Esophagus mucosa (tissue), 1 donor: ENCODE measurements around the gene RAF1. TPM values are rescaled to one million over a fixed set of nuclear protein-coding genes. Genes with fewer than 3 reads are reported as not detected.
"Not testable (repeated sequence)": the region's sequence is repeated elsewhere in the genome, so short reads cannot be mapped to it uniquely, and the experiment has no call there.

ENCODE experiments used
- ATAC-seq: fragments of 200-7000 bp; cut with Tn5 transposase; one replicate; pipeline ENCODE4 v1.9.1; 2020
- total RNA-seq: library from RNA; stranded (reverse); gene quantifications from one replicate; pipeline ENCODE4 v1.2.4, GENCODE V29; 2023
- donor health status: DM: yes; HTN: yes; CAD: no.

The RAF1 gene
- total RNA-seq, 1 donor from 2014 or later, result 57.3 TPM

GRCh38 chr3:12638105-12638504 is 25.8 kb downstream of the RAF1 start:
- no peak for ATAC-seq

- no peak for ATAC-seq
Measured at GRCh38 chr3:12633108-12633507, 30.8 kb downstream of the RAF1 start.

DNA sequence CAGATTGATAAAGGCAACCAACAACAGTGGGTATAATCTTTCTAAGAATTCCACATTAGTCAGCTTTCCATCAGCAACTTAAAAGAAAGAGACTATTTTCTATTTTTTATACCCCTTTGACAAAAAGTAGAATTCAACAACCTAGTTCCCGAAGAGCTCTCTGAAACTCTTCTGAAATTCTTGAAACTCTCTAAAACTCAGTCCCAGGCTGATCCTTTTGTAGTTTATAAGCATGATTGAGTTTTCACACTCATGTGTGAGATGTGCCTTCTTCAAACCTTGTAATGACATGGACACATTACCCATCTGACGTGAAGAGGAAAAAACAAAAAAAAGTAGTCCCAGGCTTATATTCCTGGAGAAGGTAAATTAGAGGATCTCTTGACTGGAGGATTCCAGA is 31.4 kb downstream of the RAF1 start:
- no peak for ATAC-seq

DNA sequence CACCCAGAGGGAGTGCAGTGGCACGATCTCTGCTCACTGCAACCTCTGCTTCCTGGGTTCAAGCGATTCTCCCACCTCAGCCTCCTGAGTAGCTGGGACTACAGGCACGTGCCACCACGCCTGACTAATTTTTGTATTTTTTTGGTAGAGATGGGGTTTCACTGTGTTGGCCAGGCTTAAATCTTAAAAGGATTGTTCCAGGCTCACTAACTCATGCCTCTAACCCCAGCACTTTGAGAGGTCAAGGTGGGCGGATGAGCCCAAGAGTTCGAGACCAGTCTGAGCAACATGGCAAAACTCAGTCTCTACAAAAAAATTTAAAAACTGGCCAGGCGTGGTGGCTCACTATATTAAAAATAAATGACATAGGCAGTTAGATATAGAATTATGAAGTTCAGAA is 33.1 kb downstream of the RAF1 start:
- not testable (repeated sequence) for ATAC-seq

DNA sequence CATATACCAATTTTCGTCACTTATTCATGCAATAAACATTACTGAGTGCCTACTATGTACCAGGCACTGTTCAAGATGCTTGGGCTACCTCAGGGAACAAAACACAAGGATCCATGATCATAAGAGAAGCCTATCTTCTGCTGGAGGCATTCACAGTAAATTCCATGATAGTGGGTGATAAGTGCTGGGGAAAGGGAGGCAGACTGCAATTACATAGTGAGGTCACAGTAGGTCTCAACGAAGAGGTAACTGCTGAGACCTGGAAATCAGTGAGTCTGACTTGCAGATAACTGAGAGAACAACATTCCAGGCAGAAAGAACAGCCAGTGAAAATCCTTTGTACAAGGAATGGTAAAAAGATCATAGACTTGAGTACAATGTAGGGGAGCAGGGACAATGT is 33.6 kb downstream of the RAF1 start:
- ATAC-seq, result no peak

- peak; percentile 84 for ATAC-seq
Measured at GRCh38 chr3:12629560-12629959, 34.4 kb downstream of the RAF1 start.

DNA sequence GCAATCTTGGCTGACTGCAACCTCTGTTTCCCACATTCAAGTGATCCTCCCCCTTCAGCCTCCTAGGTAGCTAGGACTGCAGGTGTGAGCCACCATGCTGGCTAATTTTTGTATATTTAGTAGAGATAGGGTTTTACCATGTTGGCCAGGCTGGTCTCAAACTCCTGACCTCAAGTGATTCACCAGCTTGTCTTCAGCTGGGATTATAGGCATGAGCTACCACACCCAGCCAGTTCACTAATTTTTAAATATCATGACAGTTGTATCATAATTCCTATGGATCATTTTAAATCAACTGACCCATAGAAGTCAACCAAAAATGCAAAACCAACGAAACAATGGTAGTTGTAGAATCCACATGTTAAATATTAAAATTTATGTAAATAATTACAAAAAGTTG is 35.1 kb downstream of the RAF1 start:
- peak; percentile 51 for ATAC-seq

GRCh38 chr3:12627370-12627769 is 36.5 kb downstream of the RAF1 start:
- no peak for ATAC-seq

DNA sequence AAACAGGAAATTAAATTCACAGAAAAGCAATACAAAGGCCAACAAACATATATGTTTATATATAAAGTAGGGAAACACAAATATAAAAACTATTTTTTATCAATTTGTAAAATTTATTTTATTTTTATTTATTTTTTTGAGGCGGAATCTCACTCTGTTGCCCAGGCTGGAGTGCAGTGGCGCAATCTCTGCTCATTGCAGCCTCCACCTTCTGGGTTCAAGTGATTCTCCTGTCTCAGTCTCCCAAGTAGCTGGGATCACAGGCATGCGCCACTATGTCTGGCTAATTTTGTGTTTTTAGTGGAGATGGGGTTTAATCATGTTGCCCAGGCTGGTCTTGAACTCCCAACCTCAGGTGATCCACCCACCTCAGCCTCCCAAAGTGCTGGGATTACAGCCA is 39.0 kb downstream of the RAF1 start:
- not testable (repeated sequence) for ATAC-seq

GRCh38 chr3:12624056-12624455 is 39.9 kb downstream of the RAF1 start:
- ATAC-seq, result no peak

DNA sequence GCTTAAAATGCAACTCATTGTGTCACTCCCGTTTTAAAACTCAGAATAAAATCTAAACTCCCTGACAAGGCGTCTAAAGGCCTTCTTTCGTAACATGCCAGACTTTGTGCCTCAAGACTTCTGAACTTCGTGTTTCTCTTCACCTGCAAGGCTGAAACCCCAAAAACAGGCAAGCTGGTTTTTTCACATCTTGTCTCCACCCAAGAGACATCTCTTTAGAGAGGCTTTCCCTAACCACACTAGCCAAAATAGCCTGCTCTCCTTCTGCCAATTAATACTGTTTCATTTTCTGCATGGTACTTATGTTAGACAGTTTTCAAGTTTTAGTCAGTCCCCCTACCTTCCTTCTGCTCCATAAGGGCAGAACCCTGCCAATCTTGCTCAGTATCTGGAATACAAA is 41.6 kb downstream of the RAF1 start:
- ATAC-seq, result no peak

DNA sequence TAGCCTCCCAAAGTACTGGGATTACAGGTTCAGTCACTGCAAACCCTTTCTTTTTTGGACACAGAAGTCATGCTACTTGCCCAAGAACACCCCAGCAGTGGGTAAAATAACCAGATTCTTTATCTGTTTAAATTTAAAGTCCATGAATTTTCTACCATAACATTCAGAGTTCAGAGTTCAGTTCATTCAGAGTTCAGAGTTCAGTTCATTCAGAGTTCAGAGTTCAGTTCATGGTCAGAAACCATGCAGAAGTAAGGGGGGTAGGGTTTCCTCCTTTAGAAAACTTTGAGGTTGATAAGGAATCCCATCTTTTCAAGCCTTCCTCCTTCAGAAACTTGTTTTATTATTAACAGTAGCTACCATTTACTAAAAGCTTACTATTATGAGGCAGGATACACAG is 43.2 kb downstream of the RAF1 start:
- ATAC-seq, result no peak

DNA sequence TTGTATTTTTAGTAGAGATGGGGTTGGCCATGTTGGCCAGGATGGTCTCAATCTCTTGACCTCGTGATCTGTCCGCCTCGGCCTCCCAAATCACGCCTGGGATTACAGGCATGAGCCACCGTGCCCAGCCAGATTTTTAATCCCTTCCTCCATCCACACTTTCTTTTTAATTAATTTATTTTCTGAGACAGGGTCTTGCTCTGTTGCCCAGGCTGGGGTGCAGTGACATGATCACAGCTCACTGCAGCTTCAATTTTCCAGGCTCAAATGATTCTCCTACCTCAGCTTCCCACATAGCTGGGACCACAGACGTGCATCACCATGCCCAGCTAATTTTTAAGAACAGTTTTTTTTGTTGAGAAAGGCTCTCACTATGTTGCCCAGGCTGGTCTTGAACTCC is 43.6 kb downstream of the RAF1 start:
- ATAC-seq, result no peak

GRCh38 chr3:12618426-12618825 is 45.5 kb downstream of the RAF1 start:
- no peak for ATAC-seq

DNA sequence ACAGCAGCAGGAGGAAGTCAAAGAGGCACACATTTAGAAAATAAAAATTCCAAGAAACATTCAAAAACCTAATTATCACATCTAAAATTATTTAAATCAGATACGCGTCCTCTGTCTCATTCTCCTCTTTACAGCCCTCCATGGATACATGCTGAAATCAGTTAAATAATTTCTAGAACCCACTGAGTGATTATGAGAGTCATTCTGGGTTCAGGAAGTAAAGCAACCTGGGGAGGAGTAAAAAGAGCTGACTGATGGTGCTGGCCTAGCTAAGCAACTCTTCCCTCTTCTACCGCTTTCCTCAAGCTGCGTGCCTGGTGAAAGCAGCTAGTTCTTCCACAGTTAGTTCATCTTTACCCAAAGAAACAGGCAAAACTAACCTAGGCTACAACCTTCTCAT is 48.7 kb downstream of the RAF1 start:
- no peak for ATAC-seq

DNA sequence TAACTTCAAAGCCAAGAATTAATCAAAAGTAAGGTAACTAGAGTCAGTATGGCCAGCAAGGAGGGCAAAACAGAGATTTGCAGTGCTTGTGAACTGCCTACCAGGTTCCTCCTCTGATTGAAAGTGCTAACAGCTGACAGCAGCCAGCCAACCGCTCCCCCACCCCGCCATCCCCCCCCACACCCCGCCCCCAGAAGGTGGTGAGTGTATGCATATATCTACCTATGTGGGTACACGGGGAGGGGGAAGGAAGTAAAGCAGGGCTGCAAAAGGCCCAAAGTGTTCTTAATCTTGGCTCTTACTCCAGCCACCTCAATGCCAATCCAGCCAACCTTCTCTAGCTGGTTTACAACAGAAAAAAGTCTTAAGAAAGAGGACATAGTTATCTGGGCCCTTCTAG is 50.7 kb downstream of the RAF1 start:
- ATAC-seq, result no peak

DNA sequence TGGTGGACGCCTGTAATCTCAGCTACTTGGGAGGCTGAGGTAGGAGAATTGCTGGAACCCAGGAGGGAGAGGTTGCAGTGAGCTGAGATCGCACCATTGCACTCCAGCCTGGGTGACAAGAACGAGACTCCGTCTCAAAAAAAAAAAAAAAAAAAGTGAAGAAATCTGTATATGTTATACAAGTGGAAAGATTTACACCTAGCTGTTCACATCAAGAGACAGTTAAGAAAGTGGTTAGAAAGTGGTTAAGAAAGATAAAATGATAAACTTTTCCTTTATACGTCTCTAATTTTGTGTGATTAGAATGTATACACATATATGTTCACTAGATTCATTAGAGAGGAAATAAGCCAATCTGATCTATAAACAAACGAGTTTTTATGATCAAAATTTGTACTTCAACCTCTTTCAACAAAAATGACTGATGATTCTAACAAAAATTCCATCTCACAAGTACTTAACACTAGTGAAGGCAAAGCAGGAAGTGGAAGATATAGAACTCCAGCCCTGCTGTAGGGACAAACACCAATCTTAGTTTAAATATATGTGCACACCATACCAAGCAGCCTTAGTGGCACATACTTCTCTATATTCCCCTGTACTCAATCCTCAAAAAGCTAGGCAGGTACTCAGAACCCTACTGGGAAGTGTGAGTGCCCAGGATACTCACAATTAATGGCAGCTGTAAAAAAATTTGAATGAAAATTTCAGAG is 51.2 kb downstream of the RAF1 start:
- no peak for ATAC-seq

DNA sequence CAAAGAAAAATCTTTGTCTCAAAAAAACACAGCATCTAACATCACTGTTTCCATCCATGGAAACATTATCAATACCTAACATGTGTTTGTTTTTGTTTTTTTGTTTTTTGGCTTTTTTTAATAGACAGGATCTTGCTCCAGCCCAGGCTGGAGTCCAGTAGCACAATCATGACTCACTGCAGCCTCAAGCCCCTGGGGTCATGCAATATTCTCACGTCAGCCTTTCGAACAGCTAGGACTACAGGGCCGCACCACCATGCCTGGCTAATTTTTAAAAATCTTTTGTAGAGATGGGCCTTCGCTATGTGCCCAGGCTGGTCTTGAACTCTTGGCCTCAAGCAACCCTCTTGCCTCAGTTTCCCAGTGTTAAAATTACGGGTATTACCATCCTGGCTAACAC is 52.8 kb downstream of the RAF1 start:
- ATAC-seq, result no peak

- ATAC-seq, result no peak
Measured at GRCh38 chr3:12608376-12608775, 55.5 kb downstream of the RAF1 start.

DNA sequence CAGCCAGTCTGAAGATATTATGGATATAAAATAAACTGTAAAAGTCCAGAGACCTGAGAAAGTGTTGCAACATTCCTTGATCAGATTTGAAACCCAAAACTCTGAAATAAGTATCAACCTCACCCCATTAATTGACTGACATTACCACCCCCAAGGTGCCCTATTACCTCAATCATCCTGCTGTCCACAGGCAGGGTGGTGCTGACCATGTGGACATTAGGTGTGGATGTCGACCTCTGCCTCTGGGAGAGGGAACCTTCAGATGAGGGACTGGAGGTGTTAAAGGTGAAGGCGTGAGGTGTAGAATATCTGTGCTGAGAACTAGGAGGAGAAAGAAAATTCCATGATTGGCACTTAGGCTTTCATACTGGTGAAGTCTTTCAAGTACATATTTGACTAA is 59.9 kb downstream of the RAF1 start:
- no peak for ATAC-seq

DNA sequence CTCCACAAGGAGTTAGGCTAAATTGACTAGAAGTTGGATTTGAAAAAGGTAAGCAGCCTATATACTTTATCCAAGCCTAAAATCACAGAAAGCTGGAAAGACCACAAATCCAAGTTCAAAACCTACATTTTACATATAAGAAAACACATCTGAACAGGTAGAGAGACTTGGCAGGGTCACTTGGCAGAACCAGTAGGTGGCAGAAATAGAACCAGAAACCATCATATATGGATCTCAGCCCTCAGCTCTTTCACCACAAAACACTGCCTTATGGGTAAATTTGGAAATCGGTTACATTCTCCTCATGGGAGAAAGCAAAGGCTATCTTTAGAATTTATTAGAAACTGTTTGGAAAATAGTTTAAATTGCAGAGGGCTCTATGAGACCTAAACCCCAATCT is 62.8 kb downstream of the RAF1 start:
- ATAC-seq, result no peak

DNA sequence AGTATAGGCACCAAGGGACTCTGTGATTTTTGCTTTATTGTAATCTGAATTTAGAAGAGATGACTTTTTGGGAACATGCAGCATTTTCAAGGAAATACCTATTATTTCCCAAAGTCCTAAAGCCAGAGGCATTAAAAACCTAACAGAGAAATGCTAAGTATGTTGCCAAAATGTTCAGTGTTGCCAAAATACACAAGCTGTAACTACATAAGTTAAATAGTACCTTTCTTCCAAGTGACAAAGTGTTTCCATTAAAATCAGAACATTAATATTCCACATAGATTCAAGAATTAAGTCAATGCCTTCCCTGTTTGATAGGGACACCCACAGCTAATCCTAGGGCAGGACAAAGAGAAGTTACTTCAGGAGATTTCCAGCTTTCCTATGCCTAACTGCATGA is 65.0 kb downstream of the RAF1 start:
- no peak for ATAC-seq

GRCh38 chr3:12593473-12593872 is 70.4 kb downstream of the RAF1 start:
- ATAC-seq, result no peak

DNA sequence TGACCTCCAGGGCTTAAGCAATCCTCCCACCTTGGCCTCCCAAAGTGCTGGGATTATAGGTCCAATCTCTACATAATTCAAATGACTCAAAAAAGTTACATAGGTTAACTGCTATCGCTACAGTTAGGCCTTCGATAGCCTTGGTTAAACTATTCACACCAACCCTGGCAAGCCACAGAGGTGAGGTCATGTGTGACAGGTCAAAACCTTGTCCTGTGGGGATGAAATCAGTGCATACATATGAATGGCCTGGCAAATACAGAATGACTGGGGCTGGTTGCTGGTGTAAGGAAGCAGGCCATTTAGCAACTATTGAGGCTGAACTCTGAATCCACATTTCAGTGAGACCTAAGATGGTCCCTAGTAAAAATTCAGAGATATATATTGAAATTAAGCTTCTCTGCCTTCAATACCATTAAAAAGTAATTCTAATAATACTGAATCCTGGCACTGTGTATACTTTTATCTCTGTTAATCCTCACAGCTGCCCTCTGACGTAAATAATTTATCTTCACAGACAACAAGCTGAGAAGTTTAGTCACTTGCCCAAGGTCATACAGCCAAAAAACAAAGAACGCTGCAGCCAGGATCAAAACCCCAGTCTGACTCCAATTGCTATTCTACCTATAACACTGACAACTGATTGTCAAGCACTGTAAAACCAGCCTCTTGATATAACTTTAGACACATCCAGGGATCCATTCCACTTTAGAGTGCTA is 71.8 kb downstream of the RAF1 start:
- ATAC-seq, result no peak

GRCh38 chr3:12591456-12591855 is 72.5 kb downstream of the RAF1 start:
- no peak for ATAC-seq
